BLaER1 (cell line): ENCODE data around the gene SURF4.
A peak's percentile ranks its signal among the peaks of the same experiment; 100 is the strongest.

Experiments used
- H3K27ac ChIP-seq: shearing (Covaris generic); formaldehyde crosslinking; 2 replicates; pipeline ENCODE4 v1.8.1; 2022
- H3K27me3 ChIP-seq: shearing (Covaris generic); formaldehyde crosslinking; 2 replicates; pipeline ENCODE4 v1.8.1; 2022
- H3K36me3 ChIP-seq: shearing (Covaris generic); formaldehyde crosslinking; 2 replicates; pipeline ENCODE4 v1.8.1; 2022
- H3K4me1 ChIP-seq: shearing (Covaris generic); formaldehyde crosslinking; 2 replicates; pipeline ENCODE4 v1.8.1; 2022
- H3K4me2 ChIP-seq: shearing (Covaris generic); formaldehyde crosslinking; 2 replicates; pipeline ENCODE4 v1.8.1; 2022
- H3K4me3 ChIP-seq: shearing (Covaris generic); formaldehyde crosslinking; 2 replicates; pipeline ENCODE4 v1.8.1; 2022
- H3K9ac ChIP-seq: shearing (Covaris generic); formaldehyde crosslinking; 2 replicates; pipeline ENCODE4 v1.8.1; 2022
- H3K9me3 ChIP-seq: shearing (Covaris generic); formaldehyde crosslinking; 2 replicates; pipeline ENCODE4 v1.8.1; 2022
- H4K20me1 ChIP-seq: shearing (Covaris generic); formaldehyde crosslinking; 2 replicates; pipeline ENCODE4 v1.8.1; 2022
- Cebpa-rat ChIP-seq: shearing (Covaris generic); IDR thresholded peaks from 2 replicates; pipeline ENCODE4 v1.8.1; 2022

Gene SURF4

GRCh38 chr9:133366435-133366834 is 9.4 kb downstream of the SURF4 start:
- H4K20me1 ChIP-seq, result peaks cover 99% of the 10 kb centered on the region
- H3K9me3 ChIP-seq, result no peaks in the 10 kb centered on the region
- no peak for TF ChIP-seq Cebpa-rat
- H3K4me2 ChIP-seq, result no peak overlapping the region
- peaks cover 46% of the 10 kb centered on the region for H3K4me1 ChIP-seq
- no peak overlapping the region for H3K4me3 ChIP-seq
- H3K27me3 ChIP-seq, result no peaks in the 10 kb centered on the region
- no peak overlapping the region for H3K27ac ChIP-seq
- no peak overlapping the region for H3K9ac ChIP-seq
- H3K36me3 ChIP-seq, result peaks cover 99% of the 10 kb centered on the region

- Histone ChIP-seq H3K9ac (no peak overlapping the region), H3K27me3 (no peaks in the 10 kb centered on the region), H3K36me3 (peaks cover 98% of the 10 kb centered on the region), H4K20me1 (peaks cover 98% of the 10 kb centered on the region), H3K9me3 (no peaks in the 10 kb centered on the region), H3K27ac (no peak overlapping the region), H3K4me2 (no peak overlapping the region), H3K4me3 (no peak overlapping the region), H3K4me1 (peaks cover 56% of the 10 kb centered on the region)
- no peak for TF ChIP-seq Cebpa-rat
These were observed 13.4 kb downstream of the SURF4 start for GRCh38 chr9:133362359-133363044.

DNA sequence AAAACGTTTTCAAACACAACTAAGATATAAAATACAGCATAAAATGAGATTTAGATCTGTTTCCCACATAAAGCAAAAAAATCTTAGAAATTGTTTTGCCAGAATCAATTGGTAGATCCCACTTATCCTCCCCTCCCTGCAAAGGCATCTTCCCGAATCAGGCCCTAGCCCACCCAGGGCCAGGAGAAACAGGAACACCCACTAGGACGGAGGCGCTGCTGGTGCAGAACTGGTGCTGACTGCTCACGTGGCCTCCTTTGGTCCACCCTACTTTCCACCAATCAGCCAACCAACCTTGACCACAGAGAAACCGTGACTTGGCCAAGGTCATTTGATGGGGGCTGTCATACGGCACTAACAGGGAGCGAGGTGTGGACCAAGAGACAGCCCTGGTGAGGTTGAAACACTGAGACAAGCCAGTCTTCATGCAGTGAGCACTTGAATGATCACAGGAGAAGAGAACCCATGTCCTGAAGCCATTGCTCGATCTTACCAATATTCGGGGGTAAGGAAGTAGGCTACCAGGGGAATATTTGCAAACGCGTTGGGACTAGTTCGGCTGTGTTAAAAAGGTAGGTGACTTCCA is 14.3 kb downstream of the SURF4 start:
- Histone ChIP-seq H4K20me1 (peaks cover 97% of the 10 kb centered on the region), H3K27ac (no peak overlapping the region), H3K4me2 (peak overlapping the region; percentile 43; the same call in 1 of the 2 replicates), H3K36me3 (peaks cover 90% of the 10 kb centered on the region), H3K9me3 (no peaks in the 10 kb centered on the region), H3K27me3 (no peaks in the 10 kb centered on the region), H3K9ac (0 out of 2 replicates have a peak overlapping the region, but pooled peaks have one; percentile 26), H3K4me1 (peaks cover 64% of the 10 kb centered on the region), H3K4me3 (no peak overlapping the region)
- TF ChIP-seq Cebpa-rat, result no peak

- H3K4me2 ChIP-seq, result peak overlapping the region; percentile 43
- H3K9me3 ChIP-seq, result no peaks in the 10 kb centered on the region
- H3K4me1 ChIP-seq, result peaks cover 65% of the 10 kb centered on the region
- peaks cover 81% of the 10 kb centered on the region for H3K36me3 ChIP-seq
- H3K4me3 ChIP-seq, result no peak overlapping the region
- no peaks in the 10 kb centered on the region for H3K27me3 ChIP-seq
- peak overlapping the region; percentile 26 for H3K9ac ChIP-seq
- H3K27ac ChIP-seq, result peak overlapping the region; percentile 33
- peaks cover 92% of the 10 kb centered on the region for H4K20me1 ChIP-seq
- no peak for TF ChIP-seq Cebpa-rat
These were observed 15.2 kb downstream of the SURF4 start for GRCh38 chr9:133360400-133361393.

DNA sequence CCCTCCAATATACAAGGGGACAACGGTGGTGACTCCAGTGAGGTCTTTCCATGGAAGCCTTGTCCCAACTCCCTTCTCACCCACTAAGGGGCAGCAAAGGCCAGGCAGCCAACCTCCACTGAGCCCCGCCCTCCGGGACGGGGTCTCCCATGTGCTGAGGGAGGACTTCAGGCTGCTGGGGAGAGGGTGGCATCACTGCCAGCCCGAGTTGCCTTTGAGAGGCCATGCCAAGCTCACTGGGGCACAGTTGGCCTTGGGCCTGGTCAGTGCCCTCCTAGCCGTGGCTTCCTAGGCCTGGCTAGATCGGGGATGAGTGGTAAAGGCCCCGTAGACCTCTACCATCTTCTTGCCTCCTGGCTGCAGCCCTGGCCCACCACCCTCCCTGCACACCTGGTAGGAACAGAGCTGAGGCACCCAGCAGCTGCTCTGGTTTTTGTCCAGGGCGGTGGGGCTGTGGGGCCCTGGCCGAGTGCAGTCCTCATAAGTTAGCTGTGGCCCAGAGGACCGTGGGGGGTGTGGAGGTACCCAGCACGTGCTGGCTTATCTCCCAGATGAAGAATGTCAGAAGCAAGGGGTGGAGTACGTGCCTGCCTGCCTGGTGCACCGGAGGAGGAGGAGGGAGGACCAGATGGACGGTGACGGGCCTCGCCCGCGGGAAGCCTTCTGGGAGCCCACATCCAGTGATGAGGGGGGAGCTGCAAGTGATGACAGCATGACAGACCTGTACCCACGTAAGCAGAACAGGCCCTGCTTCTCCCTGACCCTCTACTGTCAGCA is 16.3 kb downstream of the SURF4 start:
- H3K27ac ChIP-seq, result peak overlapping the region; percentile 33; the same call in 1 of the 2 replicates
- no peak overlapping the region for H3K4me3 ChIP-seq
- peaks cover 92% of the 10 kb centered on the region for H4K20me1 ChIP-seq
- H3K9ac ChIP-seq, result peak overlapping the region; percentile 24; the same call in 1 of the 2 replicates
- peaks cover 70% of the 10 kb centered on the region for H3K4me1 ChIP-seq
- no peaks in the 10 kb centered on the region for H3K27me3 ChIP-seq
- H3K36me3 ChIP-seq, result peaks cover 70% of the 10 kb centered on the region
- H3K9me3 ChIP-seq, result no peaks in the 10 kb centered on the region
- no peak for TF ChIP-seq Cebpa-rat
- peak overlapping the region; percentile 43 for H3K4me2 ChIP-seq

DNA sequence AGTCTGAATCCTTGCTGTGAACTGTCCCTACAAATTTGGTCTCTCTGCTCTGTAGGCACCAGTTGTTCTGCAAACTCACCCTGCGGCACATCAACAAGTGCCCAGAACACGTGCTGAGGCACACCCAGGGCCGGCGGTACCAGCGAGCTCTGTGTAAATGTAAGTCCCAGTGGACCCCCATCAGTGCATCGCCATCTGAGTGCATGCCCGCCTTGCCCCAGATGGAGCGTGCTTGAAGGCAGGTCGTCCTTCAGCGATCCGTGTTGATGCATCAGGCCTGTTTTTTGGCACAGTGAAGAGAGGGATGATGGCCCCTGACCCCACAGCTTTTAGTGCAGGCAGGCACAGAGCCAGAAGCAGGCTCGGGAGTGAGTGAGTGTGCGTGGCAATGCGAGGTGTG is 18.2 kb downstream of the SURF4 start:
- Histone ChIP-seq H3K4me1 (peaks cover 82% of the 10 kb centered on the region), H3K27me3 (no peaks in the 10 kb centered on the region), H3K9ac (peak overlapping the region; percentile 97), H3K4me2 (peak overlapping the region; percentile 100), H4K20me1 (peaks cover 87% of the 10 kb centered on the region), H3K9me3 (no peaks in the 10 kb centered on the region), H3K36me3 (peaks cover 63% of the 10 kb centered on the region), H3K27ac (peak overlapping the region; percentile 97; the same call in 1 of the 2 replicates), H3K4me3 (peak overlapping the region; percentile 81)
- TF ChIP-seq Cebpa-rat, result no peak

DNA sequence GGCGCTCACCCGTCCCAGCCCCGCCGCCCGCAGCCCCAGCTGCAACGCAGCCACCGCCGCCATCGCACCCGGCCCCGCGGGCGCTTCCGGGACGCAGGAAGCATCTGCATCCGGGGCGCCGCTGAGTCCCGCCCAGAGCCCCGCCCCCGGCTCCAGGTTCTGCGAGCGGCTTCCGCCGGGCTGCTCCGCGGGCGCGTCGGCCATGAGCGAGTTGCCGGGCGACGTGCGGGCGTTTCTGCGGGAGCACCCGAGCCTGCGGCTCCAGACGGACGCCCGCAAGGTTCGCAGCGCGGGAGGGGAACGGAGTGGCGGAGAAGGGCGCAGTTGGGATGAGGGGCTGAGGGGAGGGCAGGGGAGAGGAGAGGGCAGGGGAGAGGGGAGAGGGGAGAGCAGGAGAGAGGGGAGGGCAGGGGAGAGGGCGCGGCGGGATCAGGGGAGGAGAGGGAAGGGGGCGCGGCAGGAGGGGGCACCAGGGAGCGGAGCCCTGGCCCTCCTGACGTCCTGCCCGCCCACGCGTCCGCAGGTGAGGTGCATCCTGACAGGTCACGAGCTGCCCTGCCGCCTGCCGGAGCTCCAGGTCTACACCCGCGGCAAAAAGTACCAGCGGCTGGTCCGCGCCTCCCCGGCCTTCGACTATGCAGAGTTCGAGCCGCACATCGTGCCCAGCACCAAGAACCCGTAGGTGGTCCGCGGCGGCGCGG is 19.3 kb downstream of the SURF4 start, which contains the start of the genes SURF1 and SURF2:
SURF1 (minus strand) TSS at position 97 of the 701 bp plus-strand sequence; CDS start at position 63, 34 bp downstream.
SURF2 (plus strand) TSS at position 160 of the 701 bp plus-strand sequence; CDS start at position 203, 43 bp downstream.
- Histone ChIP-seq H3K27ac (peak within 1 kb of the TSS; percentile 97), H3K36me3 (peaks cover 63% of the 10 kb centered on the region), H3K4me3 (peak within 1 kb of the TSS; percentile 81), H3K27me3 (no peaks in the 10 kb centered on the region), H3K9me3 (no peaks in the 10 kb centered on the region), H3K4me1 (peaks cover 80% of the 10 kb centered on the region), H3K4me2 (peak within 1 kb of the TSS; percentile 100), H3K9ac (peak within 1 kb of the TSS; percentile 97), H4K20me1 (peaks cover 87% of the 10 kb centered on the region)
- TF ChIP-seq Cebpa-rat, result no peak

DNA sequence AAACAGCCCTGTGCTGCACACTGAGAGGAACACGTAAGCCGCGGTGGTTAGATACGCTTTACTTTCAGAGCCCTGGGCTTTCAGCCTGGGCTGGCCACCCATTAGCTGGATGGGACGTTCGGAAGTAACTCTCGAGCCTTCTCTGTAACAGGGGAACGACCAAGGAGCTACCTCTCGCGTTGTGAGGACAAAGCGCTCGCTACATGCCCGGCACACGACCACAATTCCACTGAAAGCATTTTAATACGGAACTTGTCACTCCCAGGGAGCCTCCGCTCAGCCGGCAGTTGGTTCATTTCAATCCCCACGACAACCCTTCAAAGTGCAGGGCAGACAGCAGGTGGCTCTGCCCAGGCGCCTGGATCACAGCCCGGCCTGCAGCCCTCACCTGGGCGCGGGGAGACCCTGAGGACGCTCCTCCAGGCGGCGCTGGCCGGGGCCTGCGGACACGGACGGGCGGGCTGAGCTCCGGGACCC is 19.9 kb downstream of the SURF4 start:
- no peak for TF ChIP-seq Cebpa-rat
- peaks cover 63% of the 10 kb centered on the region for H3K36me3 ChIP-seq
- peaks cover 87% of the 10 kb centered on the region for H4K20me1 ChIP-seq
- H3K27me3 ChIP-seq, result no peaks in the 10 kb centered on the region
- peak overlapping the region; percentile 97 for H3K27ac ChIP-seq
- peak overlapping the region; percentile 97 for H3K9ac ChIP-seq
- peaks cover 80% of the 10 kb centered on the region for H3K4me1 ChIP-seq
- H3K9me3 ChIP-seq, result no peaks in the 10 kb centered on the region
- peak overlapping the region; percentile 81 for H3K4me3 ChIP-seq
- H3K4me2 ChIP-seq, result peak overlapping the region; percentile 94
